A204.1 (cell line): ENCODE results near the gene AKT1.
"Not testable (repeated sequence)": the region's sequence is repeated elsewhere in the genome, so short reads cannot be mapped to it uniquely, and the experiment has no call there.

Experiments
- FAIRE-seq: peaks from 2 replicates; lab custom pipeline; 2012; peaks lifted over from hg19 to GRCh38; lab: Jason Lieb, UNC

The AKT1 gene

DNA sequence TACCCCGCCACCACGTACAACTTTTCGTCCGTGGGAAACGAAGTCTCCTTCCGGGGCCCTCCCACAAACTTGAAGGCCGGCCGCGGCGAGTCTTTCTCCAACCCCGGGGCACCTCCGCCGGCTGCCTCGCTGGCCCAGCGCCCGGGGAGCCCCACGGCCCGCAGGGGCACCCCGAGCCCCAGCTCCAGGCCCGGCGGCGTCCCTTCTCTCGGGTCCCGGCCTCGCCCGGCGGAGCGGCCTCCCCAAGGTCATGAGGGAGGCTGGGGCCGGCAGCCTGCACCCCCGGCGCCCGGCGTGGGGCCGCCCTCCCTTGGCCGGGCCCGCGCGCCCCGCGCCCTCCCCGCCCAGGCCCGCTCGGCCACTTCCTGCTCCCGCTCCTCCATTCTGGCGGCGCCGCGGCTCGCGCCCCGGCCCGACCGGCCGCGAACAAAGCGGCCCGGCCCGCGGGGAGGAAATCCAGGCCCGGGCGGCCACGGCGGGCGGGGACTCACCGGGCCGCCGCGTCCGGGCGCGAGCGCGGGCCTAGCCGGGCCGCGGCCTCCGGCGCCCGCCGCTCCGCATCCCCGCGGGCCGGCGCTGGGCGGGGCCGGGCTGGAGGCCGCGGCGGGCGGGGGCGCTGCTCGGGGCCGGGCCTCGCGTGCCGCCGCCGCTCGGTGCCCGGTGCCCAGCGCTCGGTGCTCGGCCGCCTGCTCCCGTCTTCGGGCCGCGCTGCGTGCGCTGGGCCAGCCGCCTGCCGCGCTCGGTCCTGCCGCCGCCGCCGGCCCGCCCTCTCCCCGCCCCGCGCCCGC lies at the start of gene AKT1:
Gene AKT1 (minus strand): TSS at position 756 of the 788 bp plus-strand sequence. CDS start 3,105 bp downstream, outside the sequence.
- FAIRE-seq, result no peak

- no peak for FAIRE-seq
These were observed 49.6 kb upstream of the AKT1 start for GRCh38 chr14:104845033-104845666.

- FAIRE-seq, result no peak
These were observed 48.9 kb upstream of the AKT1 start for GRCh38 chr14:104844306-104845032.

- no peak for FAIRE-seq
These were observed 48.1 kb upstream of the AKT1 start for GRCh38 chr14:104843442-104844305.

DNA sequence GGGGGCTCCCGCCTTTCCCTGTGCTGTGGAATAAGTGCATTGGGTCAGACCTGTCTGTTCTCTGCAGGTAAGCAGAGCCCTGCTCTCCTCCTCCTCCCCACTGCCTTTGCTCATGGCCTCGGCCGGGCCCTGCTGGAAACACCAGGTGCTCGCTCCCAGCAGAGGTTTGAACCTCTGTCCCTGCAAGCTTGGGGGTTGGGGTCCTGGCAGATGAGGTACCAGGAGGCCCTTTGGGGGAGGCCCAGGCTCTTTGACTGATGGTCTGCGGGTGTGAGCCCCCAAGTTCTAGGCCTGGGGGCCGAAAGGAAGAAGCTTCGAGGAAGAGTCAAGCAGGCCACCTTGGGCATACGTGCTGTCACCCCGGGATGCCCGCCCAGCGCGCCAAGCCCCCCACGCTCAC lies 47.5 kb upstream of the AKT1 start:
- FAIRE-seq, result no peak

GRCh38 chr14:104841730-104842129 lies 46.2 kb upstream of the AKT1 start:
- FAIRE-seq, result no peak

DNA sequence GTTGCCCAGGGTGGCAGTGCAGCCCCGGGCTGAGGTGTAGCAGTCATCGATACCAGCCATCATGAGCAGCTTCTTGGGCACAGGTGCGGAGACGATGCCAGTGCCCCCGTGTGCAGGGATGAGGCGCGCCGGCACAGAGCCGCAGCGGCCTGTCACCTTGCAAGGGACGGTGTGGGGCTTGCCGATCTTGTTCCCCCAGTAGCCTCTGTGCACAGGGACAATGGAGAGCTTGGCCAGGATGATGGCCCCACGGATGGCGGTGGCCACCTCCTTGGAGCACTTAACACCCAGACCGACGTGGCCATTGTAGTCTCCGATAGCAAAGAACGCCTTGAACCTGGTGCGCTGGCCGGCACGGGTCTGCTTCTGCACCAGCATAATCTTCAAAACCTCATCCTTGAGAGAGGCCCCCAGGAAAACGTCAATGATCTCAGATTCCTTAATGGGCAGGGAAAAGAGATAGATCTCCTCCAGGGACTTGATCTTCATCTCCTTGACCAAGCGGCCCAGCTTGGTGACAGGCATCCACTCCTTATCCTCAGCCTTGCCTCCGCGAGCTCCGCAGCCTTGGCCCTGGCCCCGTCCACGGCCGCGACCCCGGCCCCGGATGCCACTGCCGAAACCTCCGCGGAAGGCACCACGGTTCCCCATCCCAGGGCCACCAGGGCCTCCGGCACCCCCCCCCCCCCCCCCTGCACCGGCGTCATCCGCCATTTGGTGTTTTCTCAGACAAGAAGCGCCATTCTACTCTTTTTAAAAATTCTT lies 40.8 kb upstream of the AKT1 start:
- FAIRE-seq, result not testable (repeated sequence)

DNA sequence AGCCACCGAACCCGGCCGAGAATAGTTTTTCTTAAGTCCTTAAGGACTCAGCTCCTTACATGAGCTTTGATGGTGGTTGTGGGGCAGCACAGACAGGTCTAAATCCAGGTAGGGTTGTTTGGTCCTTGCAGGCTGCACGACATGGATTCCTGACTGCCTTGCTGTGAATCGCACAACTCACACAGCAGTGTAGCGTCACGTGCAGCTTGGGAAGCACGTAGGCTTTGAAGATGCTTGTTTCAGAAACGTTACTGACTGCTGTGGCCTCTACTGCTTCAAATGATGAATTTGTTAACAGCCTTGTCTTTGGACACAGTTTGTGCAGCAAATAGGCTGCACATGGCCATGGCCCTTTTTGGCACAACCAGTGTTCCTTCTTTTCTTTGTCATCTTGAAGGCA lies 35.2 kb upstream of the AKT1 start:
- no peak for FAIRE-seq

DNA sequence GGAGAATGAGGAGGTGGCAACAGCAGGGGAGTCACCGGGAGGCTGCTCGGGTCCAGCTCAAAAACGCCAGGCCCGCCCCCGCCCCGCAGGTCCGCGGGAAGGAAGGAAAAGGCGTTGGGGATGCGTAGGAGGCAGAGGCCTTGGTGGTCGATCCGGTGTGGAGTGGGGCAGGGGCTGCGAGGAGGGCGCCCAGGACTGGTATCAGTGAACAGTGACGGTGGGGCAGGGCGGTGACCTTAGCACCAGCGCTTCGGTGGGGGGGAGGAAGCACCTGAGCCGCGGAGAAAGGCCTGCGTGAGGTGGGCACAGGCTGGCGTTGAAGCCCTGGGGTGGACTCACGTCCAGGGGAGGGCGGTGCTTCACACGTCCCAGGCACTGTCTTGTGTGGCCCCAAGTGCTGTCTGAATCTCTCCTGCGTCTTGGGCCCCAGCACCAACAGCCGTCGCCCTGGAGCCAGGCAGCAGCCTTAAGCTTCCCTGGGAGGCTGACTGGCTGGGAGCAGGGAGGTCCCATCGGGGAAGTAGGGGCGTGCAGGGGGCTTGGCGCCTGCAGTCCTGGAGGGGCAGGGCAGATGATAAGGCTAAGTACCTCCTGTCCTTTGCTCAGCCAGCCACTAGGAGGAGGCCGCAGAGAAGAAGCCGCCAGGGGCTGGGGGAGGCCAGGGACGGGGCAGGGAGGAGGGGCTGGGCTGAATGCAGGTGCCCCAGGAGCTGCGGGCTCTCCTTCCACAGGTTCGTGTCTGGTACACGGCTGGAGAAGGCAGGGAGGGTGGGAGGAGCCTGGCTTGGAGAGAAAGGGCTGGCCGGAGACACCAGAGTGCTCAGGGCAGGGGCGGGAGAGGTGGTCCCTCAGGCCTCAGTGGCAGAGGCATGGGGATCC lies 31.9 kb upstream of the AKT1 start:
- FAIRE-seq, result no peak

DNA sequence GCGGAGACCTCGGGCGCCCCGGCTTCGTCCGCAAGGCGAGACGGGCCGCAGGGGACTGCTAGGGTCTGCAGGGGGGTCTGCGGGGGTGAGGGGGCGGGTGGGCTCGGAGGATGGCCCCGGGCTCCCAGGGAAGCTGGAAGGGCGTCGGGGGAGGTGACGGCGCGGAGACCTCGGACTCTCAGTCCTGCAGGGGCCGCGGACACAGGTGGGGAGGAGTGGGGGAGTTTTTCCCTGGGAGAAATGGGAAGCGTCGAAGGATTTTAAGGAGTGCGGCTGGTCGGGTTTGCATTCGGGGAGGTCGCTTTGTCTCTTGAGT lies 31.3 kb upstream of the AKT1 start:
- FAIRE-seq, result no peak

DNA sequence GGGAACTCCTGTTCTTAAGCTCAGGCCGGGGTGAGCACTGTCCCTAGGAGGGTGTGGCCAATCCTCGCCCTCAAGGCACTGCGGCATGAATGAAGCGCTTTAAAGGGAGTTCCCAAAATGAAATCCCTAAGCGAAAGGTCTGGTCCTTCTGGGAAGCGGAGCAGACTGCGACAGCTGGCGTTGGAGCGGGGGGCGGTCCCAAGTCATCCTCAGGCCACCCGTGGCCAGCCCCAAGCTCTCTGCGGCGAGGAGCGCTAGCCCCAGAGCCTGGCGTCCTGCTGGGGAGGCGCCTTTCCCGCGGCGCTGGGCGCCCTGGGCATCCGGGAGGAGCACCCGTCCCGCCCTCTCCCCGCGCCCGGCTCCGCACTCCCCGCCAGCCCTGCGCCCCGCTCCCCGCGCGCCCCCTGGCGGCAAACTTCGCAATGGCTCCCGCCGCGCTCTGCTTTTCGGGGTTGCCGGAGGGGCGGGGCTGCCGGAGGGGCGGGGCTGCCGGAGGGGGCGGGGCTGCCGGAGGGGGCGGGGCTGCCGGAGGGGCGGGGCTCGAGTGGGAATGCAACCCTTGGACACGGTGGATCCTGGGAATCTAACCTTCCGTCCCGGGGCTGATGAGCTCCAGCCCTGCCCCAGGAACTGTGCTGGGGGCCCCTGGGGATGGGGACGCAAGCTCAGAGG lies 30.8 kb upstream of the AKT1 start:
- no peak for FAIRE-seq

- FAIRE-seq, result no peak
These were observed 28.9 kb upstream of the AKT1 start for GRCh38 chr14:104824353-104824997.

DNA sequence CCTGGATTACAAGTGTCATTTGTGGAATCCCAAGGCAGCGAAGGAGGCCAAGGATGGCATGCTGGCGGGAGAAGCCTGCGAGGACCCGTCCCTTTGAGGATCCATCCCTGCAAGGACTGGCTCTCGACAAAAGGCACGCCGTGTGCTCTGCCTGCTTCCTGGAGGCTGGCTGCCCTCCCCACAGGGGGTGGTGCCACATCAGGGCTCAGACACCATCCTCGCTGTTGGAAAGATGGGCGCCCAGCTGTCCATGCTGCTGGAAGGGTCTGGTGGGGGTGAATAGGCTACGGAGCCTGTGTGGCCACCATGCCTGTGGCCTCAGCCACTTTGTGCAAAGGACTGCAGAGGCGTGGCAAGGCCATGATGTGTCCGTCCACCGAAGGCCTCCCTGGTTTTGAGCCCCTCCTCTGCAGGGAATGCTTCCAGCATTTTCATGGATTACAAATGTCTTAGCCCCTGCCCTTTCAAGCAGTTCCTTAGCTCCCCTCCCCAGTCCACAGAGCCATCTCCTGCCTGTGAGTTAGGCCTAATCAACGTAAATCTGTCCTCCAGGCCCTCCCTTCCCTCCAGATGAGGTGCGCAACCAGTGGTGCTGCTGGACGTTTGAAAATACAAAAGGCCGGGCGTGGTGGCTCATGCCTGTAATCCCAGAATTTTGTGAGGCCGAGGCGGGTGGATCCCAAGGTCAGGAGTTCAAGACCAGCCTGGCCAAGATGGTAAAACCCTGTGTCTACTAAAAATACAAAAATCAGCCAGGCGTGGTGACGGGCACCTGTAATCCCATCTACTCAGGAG lies 27.5 kb upstream of the AKT1 start:
- no peak for FAIRE-seq

GRCh38 chr14:104821971-104822608 lies 26.5 kb upstream of the AKT1 start:
- FAIRE-seq, result no peak

DNA sequence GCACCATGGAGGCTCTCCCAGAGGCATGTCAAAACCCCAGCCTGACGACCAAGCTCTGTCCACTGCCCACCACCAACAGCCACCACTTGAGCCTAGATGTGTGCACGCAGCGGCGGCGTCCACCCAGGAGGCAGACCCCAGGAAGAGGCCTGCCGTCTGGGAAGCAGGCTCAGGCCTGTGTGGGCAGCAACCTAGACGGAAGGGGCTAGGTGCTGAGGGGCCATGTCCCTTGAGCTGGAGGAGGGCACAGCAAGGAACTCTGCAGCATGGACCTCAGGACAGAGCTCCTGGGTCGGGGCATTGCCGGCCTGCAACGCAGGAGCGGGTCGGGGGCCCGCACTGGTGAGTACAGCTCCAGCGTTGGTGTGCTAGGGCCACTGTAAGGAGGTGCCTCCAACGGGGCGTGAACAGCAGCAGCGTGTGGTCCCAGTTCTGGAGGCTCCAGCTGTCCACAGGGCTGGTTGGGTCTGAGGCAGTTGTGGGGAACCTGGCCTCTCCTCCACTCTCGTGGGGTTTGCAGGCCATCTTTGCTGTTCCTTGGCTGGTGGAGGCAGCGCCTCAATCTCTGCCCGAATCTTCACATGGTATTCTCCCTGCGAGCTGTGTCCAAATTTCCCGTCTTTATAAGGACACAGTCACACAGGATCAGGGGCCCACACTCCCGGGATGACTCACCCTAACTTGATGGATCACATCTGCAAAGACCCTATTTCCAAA lies 25.8 kb upstream of the AKT1 start:
- no peak for FAIRE-seq

DNA sequence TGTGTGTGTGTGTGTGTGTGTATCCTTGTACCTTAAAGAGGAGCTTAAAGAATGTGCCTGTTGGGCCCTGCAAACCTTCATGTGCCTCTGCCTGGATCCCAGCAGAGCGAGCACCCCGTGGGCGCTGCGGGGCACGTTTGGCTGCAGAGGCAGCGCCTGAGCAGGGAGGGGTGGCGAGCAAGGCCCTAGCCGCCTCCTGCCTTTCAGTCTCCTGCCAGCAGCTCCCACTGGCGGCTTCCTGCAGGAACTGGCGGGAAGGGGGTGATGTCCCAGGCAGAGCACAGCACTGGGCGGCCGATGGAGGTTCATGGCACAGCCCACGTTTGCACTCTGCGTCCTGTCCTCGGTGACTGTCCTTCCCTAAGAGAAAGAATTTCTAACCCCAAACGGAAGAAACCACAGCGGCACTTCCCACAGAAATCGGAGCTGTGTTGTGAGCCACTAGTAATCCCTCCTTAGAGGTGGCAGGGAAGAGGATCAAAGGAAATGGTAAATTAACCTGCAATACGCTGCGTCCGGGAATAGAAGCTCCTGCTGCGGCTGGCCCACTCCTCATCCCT lies 25.2 kb upstream of the AKT1 start:
- no peak for FAIRE-seq

GRCh38 chr14:104819361-104819781 lies 23.8 kb upstream of the AKT1 start:
- FAIRE-seq, result no peak
